Stimulated activated CD4-positive, alpha-beta T cell treated with anti-CD3 and anti-CD28 coated beads, Interleukin-2, amount 100 ng/mL, for 4 hours (primary cell): Measurements from ENCODE around the gene RCSD1.
"Not testable (repeated sequence)": the region's sequence is repeated elsewhere in the genome, so short reads cannot be mapped to it uniquely, and the experiment has no call there.

ENCODE experiments used
- DNase-seq: peaks from one replicate; pipeline ENCODE4 v3.0.0-alpha.2; 2020; ENCODE audit warnings: low read depth

Gene RCSD1

GRCh38 chr1:167716000-167716271 is 85.9 kb downstream of the RCSD1 start:
- DNase-seq, result no peak

DNA sequence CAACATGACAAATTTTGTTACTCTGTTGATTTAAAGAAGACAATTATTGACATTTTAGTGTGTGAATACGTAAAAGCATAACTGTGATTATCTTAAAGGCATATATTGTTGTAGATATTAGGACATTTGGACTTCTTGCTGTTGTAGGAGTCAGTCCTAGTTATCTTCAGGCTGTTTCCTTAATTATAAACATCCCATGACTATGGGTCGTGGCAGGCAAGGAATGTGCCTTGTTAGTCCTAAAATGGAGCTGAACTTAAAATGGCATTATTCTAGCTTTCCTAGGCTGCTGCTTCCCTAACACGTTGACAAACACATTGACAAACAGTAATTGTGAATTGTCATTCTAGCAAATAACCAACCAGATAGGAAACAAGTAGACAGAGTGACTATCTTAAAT is 87.3 kb downstream of the RCSD1 start:
- DNase-seq, result no peak

DNA sequence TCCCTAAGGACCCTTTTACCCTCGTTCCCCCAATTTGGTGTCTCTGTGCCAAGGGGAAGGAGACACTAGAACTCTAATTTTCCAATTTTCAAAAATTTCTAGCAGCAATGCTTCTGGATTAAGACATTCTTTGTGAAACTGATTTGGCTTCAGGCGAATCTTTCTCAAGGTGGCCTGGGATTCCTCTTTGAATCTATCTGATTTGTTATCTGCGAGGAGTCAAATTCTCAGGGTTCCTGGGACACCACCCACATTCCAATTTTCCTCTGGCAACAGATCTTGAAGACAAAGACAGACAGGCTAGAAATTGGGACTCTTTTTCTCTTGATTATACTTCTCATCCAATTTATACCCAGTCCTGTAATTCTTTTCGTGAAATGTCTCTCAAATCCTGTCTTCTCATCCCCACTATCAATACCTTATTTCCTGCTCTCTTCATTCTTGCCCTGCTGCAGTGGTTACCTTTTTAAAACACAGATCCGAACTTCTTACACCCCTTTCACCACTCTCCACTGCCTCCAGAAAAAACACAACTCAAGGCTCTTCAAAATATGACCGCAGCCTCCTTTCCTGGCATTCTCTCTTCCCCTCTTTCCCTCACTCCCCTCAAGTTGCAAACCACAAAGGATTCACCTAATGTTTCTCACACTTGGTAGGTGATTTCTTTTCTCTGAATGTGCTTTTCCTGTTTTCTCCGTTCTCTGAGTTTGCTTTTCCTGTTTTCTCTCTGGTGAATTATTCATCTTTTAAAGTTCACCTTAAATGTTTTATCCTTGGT is 89.1 kb downstream of the RCSD1 start:
- DNase-seq, result no peak

GRCh38 chr1:167719715-167720421 is 89.8 kb downstream of the RCSD1 start:
- not testable (repeated sequence) for DNase-seq

- no peak for DNase-seq
Measured at GRCh38 chr1:167720965-167721616, 91.1 kb downstream of the RCSD1 start.

GRCh38 chr1:167721617-167722151 is 91.7 kb downstream of the RCSD1 start, which contains the start of gene MPZL1:
MPZL1 (plus strand) TSS chr1:167721982; CDS start chr1:167722152, 170 bp downstream.
- DNase-seq, result peak; percentile 87

GRCh38 chr1:167722152-167722869 is 92.3 kb downstream of the RCSD1 start:
- DNase-seq, result no peak

GRCh38 chr1:167722870-167723251 is 92.8 kb downstream of the RCSD1 start:
- DNase-seq, result no peak

DNA sequence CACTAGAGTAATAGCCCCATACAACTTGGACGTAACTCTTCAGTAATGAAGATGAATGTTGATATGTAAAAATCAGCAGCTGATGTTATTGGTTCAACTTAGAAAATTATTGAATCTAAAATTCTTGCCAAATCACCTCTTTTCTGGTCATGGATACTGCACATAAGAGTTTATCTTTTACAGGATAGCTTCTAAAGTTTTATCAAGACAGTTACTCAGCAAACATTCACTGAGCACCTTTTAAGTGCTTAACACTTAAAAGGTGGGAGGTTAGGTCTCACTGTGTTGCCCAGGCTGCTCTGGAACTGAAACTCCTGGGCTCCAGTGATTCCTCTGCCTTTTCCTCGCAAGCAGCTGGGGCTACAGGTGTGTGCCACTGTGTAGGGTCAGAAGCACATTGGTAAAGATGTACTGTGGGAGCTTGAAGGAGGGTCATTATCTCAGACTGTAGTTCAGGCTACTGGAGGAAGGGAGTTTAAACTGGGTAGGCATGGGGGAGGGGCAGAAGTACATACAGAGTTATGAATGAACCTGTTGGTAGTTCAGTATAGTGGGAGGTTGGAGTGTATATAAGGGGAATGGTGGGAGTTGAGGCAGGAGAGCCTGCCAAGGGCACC is 93.8 kb downstream of the RCSD1 start:
- no peak for DNase-seq

GRCh38 chr1:167726008-167726407 is 96.0 kb downstream of the RCSD1 start:
- DNase-seq, result no peak

DNA sequence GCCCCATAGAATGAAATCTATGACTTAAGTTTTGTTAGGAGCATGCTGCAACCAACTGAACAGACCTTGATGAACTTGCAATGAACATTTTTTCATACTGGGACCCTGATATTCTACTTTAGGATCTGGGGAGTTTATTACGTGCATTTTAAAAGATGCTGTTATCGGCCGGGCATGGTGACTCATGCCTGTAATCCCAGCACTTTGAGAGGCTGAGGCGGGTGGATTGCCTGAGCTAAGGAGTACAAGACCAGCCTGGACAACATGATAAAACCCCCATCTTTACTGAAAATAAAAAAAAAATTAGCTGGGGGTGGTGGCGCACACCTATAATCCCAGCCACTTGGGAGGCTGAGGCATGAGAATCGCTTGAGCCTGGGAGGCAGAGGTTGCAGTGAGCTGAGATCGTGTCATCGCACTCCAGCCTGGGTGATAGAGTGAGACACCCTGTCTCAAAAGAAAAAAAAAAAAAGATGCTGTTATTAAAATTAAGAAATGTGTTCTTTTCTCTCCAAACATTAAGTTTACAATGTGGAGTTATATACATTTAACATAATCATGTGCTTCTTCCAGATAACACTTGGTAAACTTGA is 98.9 kb downstream of the RCSD1 start:
- no peak for DNase-seq

- DNase-seq, result no peak
Measured at GRCh38 chr1:167734227-167734626, 104.2 kb downstream of the RCSD1 start.

- no peak for DNase-seq
Measured at GRCh38 chr1:167734841-167735240, 104.8 kb downstream of the RCSD1 start.

- DNase-seq, result no peak
Measured at GRCh38 chr1:167737169-167737568, 107.1 kb downstream of the RCSD1 start.

DNA sequence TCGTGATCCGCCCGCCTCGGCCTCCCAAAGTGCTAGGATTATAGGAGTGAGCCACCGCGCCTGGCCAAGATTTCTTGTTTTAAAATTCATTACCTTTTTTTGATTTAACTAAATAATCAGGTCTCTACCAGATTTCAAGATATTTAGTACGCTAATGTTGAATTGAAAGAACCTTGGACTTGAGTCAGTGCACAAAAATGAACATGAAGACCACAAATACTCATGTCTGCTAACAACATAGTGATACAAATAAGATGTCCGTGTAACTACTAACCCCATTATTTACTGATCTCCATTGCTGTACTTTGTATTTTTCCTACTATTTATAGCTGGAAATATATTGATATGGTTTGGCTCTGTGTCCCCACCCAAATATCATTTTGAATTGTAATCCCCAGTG is 108.1 kb downstream of the RCSD1 start:
- no peak for DNase-seq

GRCh38 chr1:167739752-167740151 is 109.7 kb downstream of the RCSD1 start:
- no peak for DNase-seq

DNA sequence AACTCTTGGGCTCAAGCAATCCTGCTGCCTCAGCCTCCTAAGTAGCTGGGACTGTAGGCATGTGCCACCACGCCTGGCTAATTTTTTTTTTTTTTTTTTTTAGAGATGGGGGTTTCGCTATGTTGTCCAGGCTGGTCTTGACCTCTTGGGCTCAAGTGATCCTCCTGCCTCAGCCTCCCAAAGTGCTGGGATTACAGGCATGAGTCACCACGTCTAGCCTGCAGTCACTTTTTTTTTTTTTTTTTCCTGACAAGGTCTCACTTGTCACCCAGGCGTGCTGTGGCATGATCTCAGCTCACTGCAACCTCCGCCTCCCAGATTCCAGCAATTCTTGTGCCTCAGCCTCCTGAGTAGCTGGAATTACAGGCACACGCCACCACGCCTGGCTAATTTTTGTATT is 111.1 kb downstream of the RCSD1 start:
- DNase-seq, result not testable (repeated sequence)

GRCh38 chr1:167742392-167743057 is 112.5 kb downstream of the RCSD1 start:
- DNase-seq, result not testable (repeated sequence)

- DNase-seq, result no peak
Measured at GRCh38 chr1:167744901-167745300, 114.9 kb downstream of the RCSD1 start.

GRCh38 chr1:167746013-167746672 is 116.1 kb downstream of the RCSD1 start:
- DNase-seq, result no peak
